DMS153 (cell line): ENCODE measurements around the gene ARFGAP3.
"Not testable (repeated sequence)": the region's sequence is repeated elsewhere in the genome, so short reads cannot be mapped to it uniquely, and the experiment has no call there.

Experiments
- DNase-seq: peaks from one replicate; lab custom pipeline; 2025; lab: John Stamatoyannopoulos, UW

Gene ARFGAP3

GRCh38 chr22:42794551-42795510 lies 62.2 kb downstream of the ARFGAP3 start:
- DNase-seq: no peak

GRCh38 chr22:42793848-42794405 lies 63.1 kb downstream of the ARFGAP3 start:
- DNase-seq: no peak

GRCh38 chr22:42792909-42793847 lies 63.9 kb downstream of the ARFGAP3 start:
- DNase-seq: peak; percentile 14

- DNase-seq: no peak
These were observed 64.6 kb downstream of the ARFGAP3 start for GRCh38 chr22:42792453-42792908.

- DNase-seq: no peak
These were observed 65.2 kb downstream of the ARFGAP3 start for GRCh38 chr22:42791721-42792452.

- DNase-seq: no peak
These were observed 68.6 kb downstream of the ARFGAP3 start for GRCh38 chr22:42788466-42788865.

GRCh38 chr22:42788021-42788420 lies 69.1 kb downstream of the ARFGAP3 start:
- DNase-seq: no peak

GRCh38 chr22:42787357-42787736 lies 69.7 kb downstream of the ARFGAP3 start:
- DNase-seq: no peak

- DNase-seq: no peak
These were observed 70.3 kb downstream of the ARFGAP3 start for GRCh38 chr22:42786606-42787356.

GRCh38 chr22:42785706-42786499 lies 71.2 kb downstream of the ARFGAP3 start:
- DNase-seq: no peak

- not testable (repeated sequence) for DNase-seq
These were observed 74.8 kb downstream of the ARFGAP3 start for GRCh38 chr22:42782306-42782705.

- DNase-seq: peak; percentile 87
These were observed 77.0 kb downstream of the ARFGAP3 start for GRCh38 chr22:42780070-42780540.

GRCh38 chr22:42777126-42777525 lies 79.9 kb downstream of the ARFGAP3 start:
- DNase-seq: no peak

GRCh38 chr22:42773167-42773566 lies 83.9 kb downstream of the ARFGAP3 start:
- no peak for DNase-seq

GRCh38 chr22:42772647-42773046 lies 84.4 kb downstream of the ARFGAP3 start:
- no peak for DNase-seq

- no peak for DNase-seq
These were observed 86.0 kb downstream of the ARFGAP3 start for GRCh38 chr22:42770941-42771647.

- DNase-seq: no peak
These were observed 86.7 kb downstream of the ARFGAP3 start for GRCh38 chr22:42770448-42770726.

GRCh38 chr22:42769574-42770447 lies 87.3 kb downstream of the ARFGAP3 start:
- peak; percentile 11 for DNase-seq
